CD14-positive monocyte (primary cell): ENCODE measurements around the gene SYT4. TPM values are rescaled to one million over a fixed set of nuclear protein-coding genes. Genes with fewer than 3 reads are reported as not detected.

Experiments
- DNase-seq, 3 donors: peaks; one replicate each; pipeline ENCODE4 v3.0.0-alpha.2; 2011 to 2022
- H2AFZ ChIP-seq: 2 replicates; pipeline ENCODE4 v1.6.0; 2012; ENCODE audit warnings: mild to moderate bottlenecking, low read depth, low read length, inconsistent platforms; ENCODE audit not compliant: insufficient read depth, poor library complexity, severe bottlenecking
- H3K27ac ChIP-seq, 2 donors: 1 replicate in 1 of 2; 2 replicates in 1 of 2; pipeline ENCODE4 v1.5.1; 2012 to 2013; ENCODE audit warnings: low read length in 2 of 2, control low read depth in 1 of 2, inconsistent platforms in 1 of 2, low read depth in 1 of 2, mild to moderate bottlenecking in 1 of 2
- H3K27me3 ChIP-seq, 2 donors: one replicate each; pipeline versions ENCODE4 v1.6.0 to v1.6.1; 2011 to 2013; ENCODE audit warnings: low read length in 2 of 2; ENCODE audit not compliant: control insufficient read depth in 2 of 2, insufficient read depth in 2 of 2
- H3K36me3 ChIP-seq, 2 donors: replicated peaks in 1 of 2; 1 replicate in 1 of 2; 2 replicates in 1 of 2; pipeline versions ENCODE4 v1.5.1 to v1.6.1; 2012 to 2013; ENCODE audit warnings: low read length in 2 of 2, control low read depth in 1 of 2, inconsistent platforms in 1 of 2, mild to moderate bottlenecking in 1 of 2; ENCODE audit not compliant: insufficient read depth in 2 of 2, control insufficient read depth in 1 of 2
- H3K4me1 ChIP-seq, 2 donors: 1 replicate in 1 of 2; 2 replicates in 1 of 2; pipeline versions ENCODE4 v1.5.1 to v1.6.1; 2012 to 2013; ENCODE audit warnings: low read length in 2 of 2, control low read depth in 1 of 2, inconsistent platforms in 1 of 2, mild to moderate bottlenecking in 1 of 2, moderate library complexity in 1 of 2; ENCODE audit not compliant: insufficient read depth in 2 of 2, control insufficient read depth in 1 of 2
- H3K4me2 ChIP-seq: replicated peaks from 2 replicates; pipeline ENCODE3; 2012; ENCODE audit warnings: low read length, moderate library complexity, mild to moderate bottlenecking; ENCODE audit not compliant: poor library complexity, severe bottlenecking; ENCODE audit errors: extremely low read depth
- H3K4me3 ChIP-seq, 3 experiments: fragments of 200-600 bp in 1 of 3; sonication (generic) in 1 of 3; replicated peaks in 1 of 3; 1 replicate in 2 of 3; 2 replicates in 1 of 3; pipeline ENCODE4 v1.5.1; 2011 to 2013; ENCODE audit warnings: low read length in 3 of 3, mild to moderate bottlenecking in 3 of 3, control low read depth in 2 of 3, low read depth in 2 of 3, inconsistent platforms in 1 of 3, moderate library complexity in 1 of 3
- H3K79me2 ChIP-seq: 2 replicates; pipeline ENCODE4 v1.6.0; 2012; ENCODE audit warnings: mild to moderate bottlenecking, control low read depth, inconsistent platforms, low read length, moderate library complexity; ENCODE audit not compliant: insufficient read depth
- H3K9ac ChIP-seq: 2 replicates; pipeline ENCODE4 v1.6.0; 2017; ENCODE audit warnings: low read length, mild to moderate bottlenecking; ENCODE audit not compliant: insufficient read depth, poor library complexity, severe bottlenecking
- H3K9me3 ChIP-seq, 2 donors: replicated peaks in 1 of 2; 1 replicate in 1 of 2; 2 replicates in 1 of 2; pipeline versions ENCODE4 v1.5.1 to v1.6.1; 2012 to 2013; ENCODE audit warnings: low read length in 2 of 2, control low read depth in 1 of 2; ENCODE audit not compliant: control insufficient read depth in 1 of 2, insufficient read depth in 1 of 2
- H4K20me1 ChIP-seq: 2 replicates; pipeline ENCODE4 v1.6.0; 2012; ENCODE audit warnings: mild to moderate bottlenecking, low read length, control low read depth, moderate library complexity; ENCODE audit not compliant: insufficient read depth
- H3K27ac Mint-ChIP-seq, 7 donors: one replicate each; pipeline ENCODE4 v1.8.0; 2020; ENCODE audit warnings: mild to moderate bottlenecking in 7 of 7, mixed read lengths in 7 of 7, moderate library complexity in 6 of 7, inconsistent platforms in 2 of 7
- H3K27me3 Mint-ChIP-seq, 3 donors: one replicate each; pipeline ENCODE4 v1.8.0; 2021 to 2022; ENCODE audit warnings: low read depth in 3 of 3, mild to moderate bottlenecking in 3 of 3, mixed read lengths in 3 of 3, moderate library complexity in 3 of 3, inconsistent platforms in 1 of 3
- H3K36me3 Mint-ChIP-seq, 2 donors: one replicate each; pipeline ENCODE4 v1.8.0; 2020; ENCODE audit warnings: mixed read lengths in 2 of 2, inconsistent platforms in 1 of 2, mild to moderate bottlenecking in 1 of 2
- H3K4me1 Mint-ChIP-seq: one replicate; pipeline ENCODE4 v1.8.0; 2020; ENCODE audit warnings: mild to moderate bottlenecking, mixed read lengths
- H3K4me3 Mint-ChIP-seq, 2 donors: one replicate each; pipeline ENCODE4 v1.8.0; 2020; ENCODE audit warnings: mild to moderate bottlenecking in 2 of 2, mixed read lengths in 2 of 2, moderate library complexity in 1 of 2
- H3K9me3 Mint-ChIP-seq, 7 donors: one replicate each; pipeline ENCODE4 v1.8.0; 2020 to 2022; ENCODE audit warnings: mixed read lengths in 7 of 7, mild to moderate bottlenecking in 6 of 7, moderate library complexity in 6 of 7, inconsistent platforms in 2 of 7
- CTCF ChIP-seq: fragments of 200-600 bp; IDR thresholded peaks from one replicate; pipeline ENCODE4 v1.8.0; 2022; ENCODE audit warnings: antibody characterized with exemption, mild to moderate bottlenecking
- WGBS: methylation state at CpG from one replicate; pipeline ENCODE4 v1.1.5; 2013; ENCODE audit warnings: missing lambda C conversion rate; ENCODE audit not compliant: insufficient coverage; 5-methylcytosine and 5-hydroxymethylcytosine counted together
- intact Hi-C, 2 donors: fragments of 100-400 bp; cut with micrococcal nuclease; formaldehyde crosslinking; loops; one replicate each; pipeline versions ENCODE4 v1.15.0 to v1.15.1; 2023
- polyA plus RNA-seq, 3 donors: library from polyadenylated mRNA; depleted of rRNA in 1 of 3; unstranded in 2 of 3; stranded (reverse) in 1 of 3; fragments of 300-500 nt in 2 of 3; fragments of >200 nt in 1 of 3; fragmentation: Illumina TruSeq in 2 of 3; gene quantifications; 1 replicate in 2 of 3; 2 replicates in 1 of 3; pipeline ENCODE4 v1.2.3, GENCODE V29; 2012 to 2021

Gene SYT4
- polyA plus RNA-seq, 3 donors, result not detected

- no peaks in the 10 kb centered on the region for H3K4me1 Mint-ChIP-seq
- Histone ChIP-seq H3K27ac (no peak overlapping the region), H3K9me3 (no peaks in the 10 kb centered on the region), H3K9ac (no peak overlapping the region), H3K79me2 (no peaks in the 10 kb centered on the region), H3K4me3 (no peak overlapping the region), H2AFZ (no peak overlapping the region), H3K27me3 (no peaks in the 10 kb centered on the region), H4K20me1 (no peaks in the 10 kb centered on the region), H3K36me3 (no peaks in the 10 kb centered on the region), H3K4me2 (no peak overlapping the region), H3K4me1 (no peaks in the 10 kb centered on the region)
- no peak overlapping the region for H3K4me3 Mint-ChIP-seq
- H3K36me3 Mint-ChIP-seq, result no peaks in the 10 kb centered on the region
- intact Hi-C loops, result no loop called here
- peaks cover 0 to 3% (median 0%) of the 10 kb centered on the region in 7 donors for H3K9me3 Mint-ChIP-seq
- no peak for DNase-seq
- peaks cover 0 to 2% (median 1%) of the 10 kb centered on the region in 3 donors for H3K27me3 Mint-ChIP-seq
- no peak overlapping the region for H3K27ac Mint-ChIP-seq
- no peak for TF ChIP-seq CTCF
- 68% methylated on average over 2 of the region's 4 CpGs for WGBS
Measured at GRCh38 chr18:43265465-43265864, 11.8 kb downstream of the SYT4 start.

DNA sequence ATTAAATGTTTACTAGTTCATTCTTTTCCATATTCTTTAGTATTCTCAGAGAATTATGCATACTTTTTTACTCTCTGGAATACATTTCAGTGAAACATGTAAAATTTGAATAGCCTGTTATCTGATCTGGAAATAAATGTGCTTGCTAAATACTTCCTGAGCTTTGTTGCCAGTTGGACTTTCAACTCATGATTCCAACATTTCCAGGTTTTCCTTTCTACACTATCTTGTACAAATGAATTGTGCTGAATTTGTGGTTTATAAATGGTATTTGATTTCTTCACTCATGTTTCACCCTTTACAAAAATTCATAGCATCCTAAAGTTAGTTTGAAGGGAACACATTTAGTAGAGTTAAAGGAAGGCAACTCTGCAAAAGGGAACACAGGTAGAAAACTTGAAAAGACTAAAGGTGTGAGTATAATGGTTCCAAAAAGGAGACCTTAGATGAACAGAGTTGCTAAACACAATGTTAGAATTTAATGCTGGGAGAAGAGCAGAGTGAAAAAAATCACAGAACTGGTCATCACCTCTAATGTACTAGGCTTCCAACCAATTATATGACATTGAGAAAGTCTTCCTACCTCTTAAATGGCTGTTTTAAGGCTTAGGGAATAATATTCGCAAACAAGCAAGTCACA lies 28.6 kb downstream of the SYT4 start:
- H3K4me3 Mint-ChIP-seq, result no peak overlapping the region
- no peak overlapping the region for H3K4me2 ChIP-seq
- no peaks in the 10 kb centered on the region for H3K79me2 ChIP-seq
- H3K9me3 Mint-ChIP-seq, result no peaks in the 10 kb centered on the region
- H3K4me1 Mint-ChIP-seq, result no peaks in the 10 kb centered on the region
- intact Hi-C loops, result no loop called here
- no peaks in the 10 kb centered on the region for H3K9me3 ChIP-seq
- H2AFZ ChIP-seq, result no peak overlapping the region
- TF ChIP-seq CTCF, result no peak
- H3K9ac ChIP-seq, result no peak overlapping the region
- no peaks in the 10 kb centered on the region for H3K4me1 ChIP-seq
- H4K20me1 ChIP-seq, result no peaks in the 10 kb centered on the region
- no peak overlapping the region for H3K4me3 ChIP-seq
- no peaks in the 10 kb centered on the region for H3K27me3 ChIP-seq
- H3K36me3 Mint-ChIP-seq, result no peaks in the 10 kb centered on the region
- no peaks in the 10 kb centered on the region for H3K27me3 Mint-ChIP-seq
- DNase-seq, result no peak
- H3K36me3 ChIP-seq, result no peaks in the 10 kb centered on the region
- no peak overlapping the region for H3K27ac ChIP-seq
- no peak overlapping the region for H3K27ac Mint-ChIP-seq
- WGBS, result no CpG with 5 or more reads among the region's 1 CpG
